OCI-M1 (cell line): ENCODE data around the gene MED27.

ENCODE experiments used
- DNase-seq: peaks from one replicate; lab custom pipeline; 2025; lab: John Stamatoyannopoulos, UW

The MED27 gene

GRCh38 chr9:131810351-131811170, 269.1 kb downstream of the MED27 start:
- DNase-seq: no peak
